HG03139 (cell line): ENCODE data around the gene FREY1.
"Not testable (repeated sequence)": the region's sequence is repeated elsewhere in the genome, so short reads cannot be mapped to it uniquely, and the experiment has no call there.

ENCODE experiments used
- ATAC-seq: cut with Tn5 transposase; IDR thresholded peaks from one replicate; pipeline ENCODE4 v1.9.1; 2021; ENCODE audit not compliant: unreplicated experiment

FREY1 gene

GRCh38 chr11:45917286-45917622 is 10.2 kb upstream of the FREY1 start:
- no peak for ATAC-seq

DNA sequence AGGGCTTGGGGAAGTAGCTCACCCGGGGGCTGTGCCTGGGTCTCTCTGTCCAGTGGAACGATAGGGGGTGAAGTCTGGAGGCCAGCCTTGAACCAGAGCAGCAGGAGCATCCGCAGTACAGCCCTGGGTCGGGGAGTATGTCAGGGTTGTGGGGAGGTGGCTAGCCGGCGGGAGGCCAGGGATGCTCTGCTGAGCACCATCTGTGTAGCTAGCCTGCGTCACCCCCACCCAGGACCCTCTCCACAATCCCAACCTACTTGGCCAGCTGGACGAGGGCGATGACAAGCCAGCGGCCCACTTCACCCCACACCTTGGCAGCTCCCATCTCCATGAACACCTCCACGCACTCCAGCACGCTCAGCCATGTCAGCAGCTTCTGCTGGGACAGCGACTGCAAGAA is 8.4 kb upstream of the FREY1 start:
- no peak for ATAC-seq

DNA sequence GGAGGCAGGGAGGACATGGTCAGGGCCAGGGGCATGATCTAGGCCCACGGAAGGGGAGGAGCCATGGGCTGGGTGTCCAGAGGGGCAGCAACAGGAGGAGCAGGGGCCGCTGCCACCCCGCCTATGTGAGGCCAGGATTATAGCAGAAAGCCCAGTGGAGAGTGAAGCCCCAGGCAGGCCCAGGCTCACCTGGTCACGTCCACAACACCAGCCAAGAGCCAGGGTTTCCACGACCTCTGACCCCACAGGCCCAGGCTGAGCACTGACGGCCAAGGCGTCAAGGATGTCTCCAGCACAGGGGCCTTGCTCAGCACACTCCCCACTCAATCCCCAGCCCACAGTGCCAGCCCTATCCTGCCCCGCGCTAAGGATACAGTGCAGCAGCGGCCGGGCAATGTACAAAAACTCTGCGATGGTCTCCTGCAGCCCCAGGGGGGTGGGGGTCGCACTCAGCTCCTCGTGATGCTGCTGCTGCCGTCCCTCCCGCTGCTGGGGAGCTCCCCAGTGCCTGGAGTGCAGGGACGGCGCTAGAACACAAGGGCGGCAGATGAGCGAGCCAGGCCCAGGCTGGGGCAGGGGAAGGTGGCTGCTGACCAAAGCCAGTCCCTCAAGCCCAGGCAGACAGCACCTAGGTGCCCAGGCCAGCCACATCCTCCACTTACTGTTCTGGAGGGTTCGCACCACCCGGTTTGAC is 7.0 kb upstream of the FREY1 start:
- ATAC-seq = no peak

GRCh38 chr11:45913514-45913913 is 6.4 kb upstream of the FREY1 start:
- ATAC-seq = no peak

GRCh38 chr11:45910623-45911022 is 3.6 kb upstream of the FREY1 start:
- ATAC-seq = no peak

DNA sequence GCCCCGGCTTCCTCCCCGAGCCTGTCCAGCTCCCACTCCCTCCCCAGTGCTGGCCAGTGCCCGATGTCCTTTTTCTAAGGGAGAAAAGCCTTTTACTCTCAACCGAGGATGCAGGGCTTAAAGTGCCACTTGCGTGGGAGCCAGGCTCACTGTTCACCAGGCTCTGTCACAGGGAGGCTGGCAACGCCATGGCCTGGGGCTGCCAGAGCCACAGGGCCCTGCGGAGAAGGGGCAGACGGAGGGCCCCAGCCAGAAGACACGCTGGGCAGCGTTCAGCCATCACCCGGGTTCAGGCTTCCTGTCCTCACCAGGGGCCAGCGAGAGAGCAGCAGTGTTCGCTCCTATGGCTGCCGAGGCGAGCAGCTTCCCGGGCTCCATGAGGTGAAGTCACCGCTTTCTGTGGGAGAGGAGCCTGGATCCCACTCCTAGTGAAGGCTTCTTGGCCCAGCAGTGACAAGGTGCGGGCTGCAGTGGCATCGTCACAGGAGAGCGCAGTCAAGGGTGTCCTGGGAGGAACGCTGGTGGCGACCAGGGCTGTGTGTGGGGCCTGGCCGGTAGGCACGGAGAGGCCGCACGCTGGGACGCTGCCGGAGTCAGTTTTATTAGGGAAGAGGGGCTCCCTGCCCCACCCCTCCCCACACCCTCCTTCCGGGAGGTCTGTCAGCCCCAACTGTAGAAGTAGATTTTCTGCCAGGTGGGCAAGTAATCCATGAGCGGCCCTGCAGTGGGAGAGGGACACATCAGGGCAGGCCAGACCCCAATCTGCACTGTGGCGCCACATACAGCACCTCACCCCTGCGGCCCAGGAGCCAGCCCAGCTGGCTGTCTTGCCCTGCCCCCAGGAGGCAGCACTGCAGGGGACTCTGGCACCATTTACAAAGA is 2.8 kb upstream of the FREY1 start:
- no peak for ATAC-seq

- no peak for ATAC-seq
Measured at GRCh38 chr11:45907911-45908370, 870 bp upstream of the FREY1 start.

DNA sequence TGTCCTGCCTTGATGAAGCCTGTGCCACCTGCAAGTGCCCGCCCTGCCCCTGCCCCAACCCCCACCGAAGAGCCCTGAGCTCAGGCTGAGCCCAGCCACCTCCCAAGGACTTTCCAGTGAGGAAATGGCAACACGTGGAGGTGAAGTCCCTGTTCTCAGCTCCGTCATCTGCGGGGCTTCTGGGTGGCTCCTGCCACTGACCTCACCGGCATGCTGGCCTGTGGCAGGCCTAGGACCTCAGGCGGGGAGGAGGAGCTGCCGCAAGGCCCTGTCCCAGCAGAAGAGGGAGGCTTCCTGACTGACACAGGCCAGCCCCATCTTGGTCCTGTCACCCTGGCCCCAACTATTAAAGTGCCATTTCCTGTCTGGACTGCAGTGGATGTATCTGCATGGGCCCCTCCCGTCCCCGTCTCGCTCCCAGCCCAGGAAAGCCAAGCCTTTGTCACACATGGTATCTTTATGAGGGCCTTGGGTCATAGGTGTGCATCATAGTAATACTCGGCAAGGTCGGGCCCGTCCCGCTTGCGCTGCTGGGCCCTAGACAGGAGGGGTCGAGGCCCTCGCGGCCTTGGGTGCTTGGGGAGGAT is 882 bp downstream of the FREY1 start:
- ATAC-seq = no peak

- ATAC-seq = not testable (repeated sequence)
Measured at GRCh38 chr11:45905576-45905975, 1.5 kb downstream of the FREY1 start.

- no peak for ATAC-seq
Measured at GRCh38 chr11:45905095-45905494, 2.0 kb downstream of the FREY1 start.

GRCh38 chr11:45904309-45904915 is 2.7 kb downstream of the FREY1 start:
- no peak for ATAC-seq

DNA sequence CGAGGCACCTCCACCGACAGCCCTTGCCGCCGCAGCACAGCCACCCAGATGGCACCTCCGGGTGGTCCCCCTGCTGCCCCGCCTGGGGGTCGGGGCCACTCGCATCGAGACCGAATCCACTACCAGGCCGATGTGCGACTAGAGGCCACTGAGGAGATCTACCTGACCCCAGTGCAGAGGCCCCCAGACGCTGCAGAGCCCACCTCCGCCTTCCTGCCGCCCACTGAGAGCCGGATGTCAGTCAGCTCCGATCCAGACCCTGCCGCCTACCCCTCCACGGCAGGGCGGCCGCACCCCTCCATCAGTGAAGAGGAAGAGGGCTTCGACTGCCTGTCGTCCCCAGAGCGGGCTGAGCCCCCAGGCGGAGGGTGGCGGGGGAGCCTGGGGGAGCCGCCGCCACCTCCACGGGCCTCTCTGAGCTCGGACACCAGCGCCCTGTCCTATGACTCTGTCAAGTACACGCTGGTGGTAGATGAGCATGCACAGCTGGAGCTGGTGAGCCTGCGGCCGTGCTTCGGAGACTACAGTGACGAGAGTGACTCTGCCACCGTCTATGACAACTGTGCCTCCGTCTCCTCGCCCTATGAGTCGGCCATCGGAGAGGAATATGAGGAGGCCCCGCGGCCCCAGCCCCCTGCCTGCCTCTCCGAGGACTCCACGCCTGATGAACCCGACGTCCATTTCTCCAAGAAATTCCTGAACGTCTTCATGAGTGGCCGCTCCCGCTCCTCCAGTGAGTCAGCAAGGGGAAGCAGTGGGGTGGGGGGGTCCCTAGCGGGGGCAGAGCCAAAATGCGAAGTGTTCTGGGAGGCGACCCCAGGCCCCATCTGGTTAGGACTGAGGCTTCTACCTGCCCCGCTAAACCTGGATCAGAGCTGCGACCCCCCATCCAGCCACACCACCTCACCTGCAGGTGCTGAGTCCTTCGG is 4.4 kb downstream of the FREY1 start:
- ATAC-seq = no peak

GRCh38 chr11:45901626-45902025 is 5.4 kb downstream of the FREY1 start:
- ATAC-seq = no peak

DNA sequence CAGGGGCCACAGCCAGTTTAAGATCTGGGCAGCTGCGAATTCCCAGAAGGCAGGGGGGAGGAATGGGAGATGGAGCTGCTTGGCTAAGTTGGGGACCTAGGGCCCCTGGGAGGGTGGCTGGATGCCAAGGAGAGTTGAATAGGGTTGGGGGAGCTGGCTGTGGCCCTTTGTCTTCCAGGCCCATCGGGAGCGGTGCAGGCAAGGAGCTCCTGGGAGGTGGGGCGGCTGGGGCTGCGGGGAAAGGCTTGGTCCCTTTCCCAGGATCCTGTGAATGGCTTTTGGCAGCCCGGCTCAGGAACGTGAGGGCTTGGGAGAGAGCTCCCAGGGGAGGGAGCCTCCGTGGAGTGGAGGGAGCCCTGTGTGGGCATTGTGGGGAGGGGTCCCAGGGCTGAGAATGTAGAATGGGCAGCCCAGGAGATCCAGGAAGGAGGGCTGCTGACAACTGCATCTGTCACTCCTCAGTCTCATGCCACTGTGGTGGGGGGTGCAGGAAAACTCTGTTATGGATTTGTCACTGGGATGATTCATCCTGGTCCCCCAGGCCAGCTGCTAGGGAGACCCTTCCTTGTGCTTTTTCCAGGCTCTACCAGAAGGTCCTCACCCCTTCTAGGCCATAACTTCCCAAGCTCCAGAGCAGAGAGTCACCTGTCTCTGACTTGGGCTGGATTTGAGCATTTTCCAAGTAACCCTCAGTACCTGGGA is 6.0 kb downstream of the FREY1 start:
- ATAC-seq = no peak

- ATAC-seq = not testable (repeated sequence)
Measured at GRCh38 chr11:45900175-45900800, 6.8 kb downstream of the FREY1 start.

GRCh38 chr11:45899448-45900174 is 7.5 kb downstream of the FREY1 start:
- peak; percentile 49 for ATAC-seq

DNA sequence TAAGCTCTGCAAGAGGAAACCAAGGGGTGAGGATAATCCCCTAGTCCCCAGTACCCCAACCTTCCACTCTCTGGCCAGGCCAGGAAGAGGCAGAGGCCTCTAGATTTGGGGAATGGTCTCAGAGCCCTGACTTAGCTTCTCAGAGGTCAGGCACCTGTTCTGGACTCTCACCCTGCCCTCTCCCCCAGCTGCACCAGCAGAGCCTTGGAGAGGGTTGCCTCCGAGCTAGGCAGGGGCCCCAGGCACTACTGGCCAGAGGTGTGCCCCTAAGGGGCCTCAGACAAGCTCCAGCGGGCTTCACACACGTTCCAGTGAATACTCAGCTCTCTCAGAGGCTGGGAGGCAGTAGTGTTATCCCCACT is 8.0 kb downstream of the FREY1 start:
- ATAC-seq = no peak

GRCh38 chr11:45897556-45897955 is 9.5 kb downstream of the FREY1 start:
- no peak for ATAC-seq
